ENCODE data around the gene NSMCE1.

NSMCE1 gene

GRCh38 chr16:27220527-27220926, 48.0 kb downstream of the NSMCE1 start:
- Histone ChIP-seq H3K79me2 (ENCODE audit: insufficient read depth, low read length) (no peaks in the 10 kb centered on the region), H3K9me2 (ENCODE audit: low read depth, low read length) (no peaks in the 10 kb centered on the region), H4K20me1 (ENCODE audit: insufficient read depth, low read length) (no peaks in the 10 kb centered on the region), H3K27ac (ENCODE audit: low read depth, low read length, poor library complexity, severe bottlenecking) (no peak overlapping the region), H3F3A (ENCODE audit: insufficient read depth, low read length) (no peaks in the 10 kb centered on the region), H3K4me1 (ENCODE audit: insufficient read depth, low read length, severe bottlenecking) (peaks cover 8% of the 10 kb centered on the region), H3K9ac (ENCODE audit: low read length) (no peak overlapping the region), H3K9me3 (ENCODE audit: low read length) (no peaks in the 10 kb centered on the region), H2AFZ (ENCODE audit: low read length) (no peak overlapping the region), H3K36me3 (ENCODE audit: insufficient read depth, low read length) (peaks cover 19% of the 10 kb centered on the region), H3K4me3 (ENCODE audit: low read depth, low read length, poor library complexity, severe bottlenecking) (no peak overlapping the region), H3K4me2 (ENCODE audit: low read length) (no peak overlapping the region), H3K27me3 (ENCODE audit: insufficient read depth, low read length) (no peaks in the 10 kb centered on the region)
- no peak for TF ChIP-seq EZH2 (IDR thresholded peaks at IDR 0.05; ENCODE audit: borderline replicate concordance, low read length)
- no peak for TF ChIP-seq CTCF (IDR thresholded peaks at IDR 0.05; ENCODE audit: low read length)

GRCh38 chr16:27220120-27220519, 48.5 kb downstream of the NSMCE1 start:
- H3K27me3 ChIP-seq (ENCODE audit: insufficient read depth, low read length): no peaks in the 10 kb centered on the region
- no peaks in the 10 kb centered on the region for H4K20me1 ChIP-seq (ENCODE audit: insufficient read depth, low read length)
- H3K4me1 ChIP-seq (ENCODE audit: insufficient read depth, low read length, severe bottlenecking): peaks cover 6% of the 10 kb centered on the region
- H3K4me2 ChIP-seq (ENCODE audit: low read length): no peak overlapping the region
- no peak overlapping the region for H2AFZ ChIP-seq (ENCODE audit: low read length)
- H3K27ac ChIP-seq (ENCODE audit: low read depth, low read length, poor library complexity, severe bottlenecking): no peak overlapping the region
- H3K9me2 ChIP-seq (ENCODE audit: low read depth, low read length): no peaks in the 10 kb centered on the region
- no peaks in the 10 kb centered on the region for H3F3A ChIP-seq (ENCODE audit: insufficient read depth, low read length)
- peaks cover 15% of the 10 kb centered on the region for H3K36me3 ChIP-seq (ENCODE audit: insufficient read depth, low read length)
- no peaks in the 10 kb centered on the region for H3K79me2 ChIP-seq (ENCODE audit: insufficient read depth, low read length)
- no peak overlapping the region for H3K4me3 ChIP-seq (ENCODE audit: low read depth, low read length, poor library complexity, severe bottlenecking)
- H3K9me3 ChIP-seq (ENCODE audit: low read length): no peaks in the 10 kb centered on the region
- no peak overlapping the region for H3K9ac ChIP-seq (ENCODE audit: low read length)
- TF ChIP-seq CTCF (IDR thresholded peaks at IDR 0.05; ENCODE audit: low read length) (no peak), EZH2 (IDR thresholded peaks at IDR 0.05; ENCODE audit: borderline replicate concordance, low read length) (no peak)

- peaks cover 6% of the 10 kb centered on the region for H3K4me1 ChIP-seq (ENCODE audit: insufficient read depth, low read length, severe bottlenecking)
- no peak overlapping the region for H3K27ac ChIP-seq (ENCODE audit: low read depth, low read length, poor library complexity, severe bottlenecking)
- no peaks in the 10 kb centered on the region for H3K79me2 ChIP-seq (ENCODE audit: insufficient read depth, low read length)
These were observed 49.4 kb downstream of the NSMCE1 start for GRCh38 chr16:27219161-27219560.

More at GRCh38 chr16:27219161-27219560, 49.4 kb downstream of the NSMCE1 start:
- no peaks in the 10 kb centered on the region for H3K27me3 ChIP-seq (ENCODE audit: insufficient read depth, low read length)
- no peak overlapping the region for H2AFZ ChIP-seq (ENCODE audit: low read length)
- no peak for TF ChIP-seq EZH2 (IDR thresholded peaks at IDR 0.05; ENCODE audit: borderline replicate concordance, low read length)
- TF ChIP-seq CTCF (IDR thresholded peaks at IDR 0.05; ENCODE audit: low read length): no peak
- no peaks in the 10 kb centered on the region for H3K9me3 ChIP-seq (ENCODE audit: low read length)
- H3K4me3 ChIP-seq (ENCODE audit: low read depth, low read length, poor library complexity, severe bottlenecking): no peak overlapping the region
- H3K9ac ChIP-seq (ENCODE audit: low read length): no peak overlapping the region
- H4K20me1 ChIP-seq (ENCODE audit: insufficient read depth, low read length): no peaks in the 10 kb centered on the region
- H3K4me2 ChIP-seq (ENCODE audit: low read length): no peak overlapping the region
- H3K36me3 ChIP-seq (ENCODE audit: insufficient read depth, low read length): peaks cover 10% of the 10 kb centered on the region
- H3K9me2 ChIP-seq (ENCODE audit: low read depth, low read length): no peaks in the 10 kb centered on the region
- no peaks in the 10 kb centered on the region for H3F3A ChIP-seq (ENCODE audit: insufficient read depth, low read length)

Measured in OCI-LY1 (cell line).